Fibroblast of peridontal ligament (primary cell): ENCODE results near the gene WDR27.
A peak's percentile ranks its signal among the peaks of the same experiment; 100 is the strongest.
"Not testable (repeated sequence)": the region's sequence is repeated elsewhere in the genome, so short reads cannot be mapped to it uniquely, and the experiment has no call there.

Experiments
- DNase-seq: peaks from one replicate; pipeline ENCODE4 v3.0.0-alpha.2; 2010; ENCODE audit errors: extremely low read depth

The WDR27 gene

DNA sequence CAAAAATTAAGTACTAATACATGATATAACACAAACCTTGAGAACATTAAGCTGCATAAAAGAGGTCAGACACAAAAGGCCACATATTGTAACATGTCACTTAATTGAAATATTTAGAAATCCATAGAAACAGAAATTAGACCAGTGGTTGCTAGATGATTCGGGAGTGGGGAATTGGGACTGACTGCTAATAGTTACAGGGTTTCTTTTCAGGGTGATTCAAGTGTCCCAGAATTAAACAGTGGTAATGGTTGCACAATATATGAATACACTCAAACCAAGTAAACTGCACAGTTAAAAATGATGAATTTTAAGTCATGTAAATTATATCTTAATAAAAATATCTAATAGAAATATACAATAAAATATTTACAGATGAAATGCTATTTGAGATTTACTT lies 174.5 kb downstream of the WDR27 start:
- peak; percentile 64 for DNase-seq

DNA sequence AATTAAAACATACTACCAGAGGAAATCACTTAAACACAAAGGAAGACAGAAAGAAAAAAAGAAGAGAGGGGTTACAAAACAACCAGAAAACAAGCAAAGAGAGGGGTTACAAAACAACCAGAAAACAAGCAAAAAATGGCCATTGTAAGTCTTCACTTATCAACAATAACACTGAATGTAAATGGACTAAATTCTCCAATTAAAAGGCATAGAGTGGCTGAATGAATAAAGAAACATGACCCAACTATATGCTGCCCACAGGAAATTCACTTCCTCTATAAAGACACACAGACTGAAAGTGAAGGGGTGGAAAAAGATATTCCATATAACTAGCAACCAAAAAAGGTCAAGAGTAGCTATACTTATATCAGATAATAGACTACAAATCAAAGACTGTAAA lies 180.0 kb downstream of the WDR27 start:
- DNase-seq: no peak

DNA sequence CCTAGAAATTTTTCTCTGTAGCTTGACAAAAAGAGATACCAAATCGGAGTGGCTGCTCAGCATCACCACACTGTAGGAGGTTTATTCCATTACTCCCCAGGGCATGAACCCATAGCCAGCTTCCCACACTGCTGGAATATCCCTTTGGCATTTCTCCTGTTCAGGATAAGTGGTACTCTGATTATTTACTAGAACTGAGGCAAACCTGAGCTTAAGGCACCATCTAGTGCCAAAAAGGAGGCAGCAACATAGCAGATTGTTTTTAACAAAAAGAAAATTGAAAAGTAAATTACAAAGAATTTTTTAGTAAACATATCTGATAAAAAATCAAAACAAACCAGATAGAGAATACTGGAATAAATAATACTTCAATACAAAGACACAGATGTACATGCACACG lies 181.7 kb downstream of the WDR27 start:
- DNase-seq: peak; percentile 80

DNA sequence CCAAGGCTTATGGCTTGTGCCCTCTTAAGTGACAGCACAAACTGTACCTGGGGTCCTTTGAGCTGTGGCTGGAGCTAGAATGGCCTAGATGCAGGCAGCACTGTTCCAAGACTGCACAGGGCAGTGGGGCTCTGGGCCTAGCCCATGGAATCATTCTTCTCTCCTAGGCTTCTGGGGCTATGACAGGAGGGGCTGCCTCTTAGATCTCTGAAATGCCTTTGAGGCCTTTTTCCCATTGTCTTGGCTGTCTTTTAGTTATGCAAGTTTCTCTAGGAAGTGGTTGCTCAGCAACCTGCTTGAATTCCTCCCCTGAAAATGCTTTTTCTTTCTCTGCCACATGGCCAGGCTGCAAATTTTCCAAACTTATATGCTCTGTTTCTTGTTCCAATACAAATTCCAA lies 183.4 kb downstream of the WDR27 start:
- no peak for DNase-seq

DNA sequence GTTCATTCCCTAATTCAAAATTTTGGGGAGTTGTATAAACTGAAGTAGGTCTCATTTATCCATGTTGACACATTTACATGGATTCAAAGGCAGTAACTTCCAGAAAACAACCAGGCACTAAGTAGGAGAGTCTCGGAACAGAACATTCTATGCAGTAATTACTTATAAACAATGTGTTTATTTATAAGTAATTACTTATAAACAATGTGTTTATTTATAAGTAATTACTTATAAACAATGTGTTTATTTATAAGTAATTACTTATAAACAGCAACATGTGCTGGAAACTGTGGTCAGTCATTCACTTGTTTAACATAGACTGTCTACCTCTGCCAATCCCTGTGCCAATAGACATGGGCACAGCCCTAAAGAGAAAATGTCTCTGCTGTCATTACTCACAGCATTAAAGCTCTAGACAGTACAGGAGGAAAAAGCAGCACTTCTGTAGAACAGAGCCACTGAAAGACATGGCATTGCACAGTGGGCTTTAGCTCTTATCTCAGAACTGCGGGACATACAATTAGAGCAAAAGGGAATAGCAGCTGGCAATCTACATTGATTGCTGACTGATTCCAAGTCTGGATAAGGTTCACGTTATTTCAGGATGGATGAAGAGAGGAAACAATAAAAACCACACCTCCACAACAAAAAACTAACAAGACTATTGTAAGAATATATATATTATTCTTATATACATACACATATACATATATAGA lies 188.2 kb downstream of the WDR27 start:
- no peak for DNase-seq

DNA sequence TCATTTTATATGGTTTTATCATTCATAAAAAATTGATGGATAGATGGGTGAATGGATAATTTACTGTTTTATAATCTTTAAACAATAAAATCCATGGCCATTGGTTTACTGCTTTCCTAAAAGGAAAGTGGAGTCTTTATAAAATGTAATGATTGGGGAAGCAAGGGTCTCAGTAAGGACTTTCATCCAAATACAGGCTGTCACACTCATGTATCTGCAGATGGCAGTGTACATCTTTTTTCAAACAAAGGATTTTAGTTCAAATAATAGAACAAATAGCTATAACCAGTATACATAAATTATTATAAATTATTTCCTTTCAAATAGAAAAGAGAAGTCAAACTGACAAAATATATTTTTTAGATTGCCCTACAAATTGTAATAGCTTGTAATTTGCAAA lies 190.0 kb downstream of the WDR27 start:
- DNase-seq: not testable (repeated sequence)

DNA sequence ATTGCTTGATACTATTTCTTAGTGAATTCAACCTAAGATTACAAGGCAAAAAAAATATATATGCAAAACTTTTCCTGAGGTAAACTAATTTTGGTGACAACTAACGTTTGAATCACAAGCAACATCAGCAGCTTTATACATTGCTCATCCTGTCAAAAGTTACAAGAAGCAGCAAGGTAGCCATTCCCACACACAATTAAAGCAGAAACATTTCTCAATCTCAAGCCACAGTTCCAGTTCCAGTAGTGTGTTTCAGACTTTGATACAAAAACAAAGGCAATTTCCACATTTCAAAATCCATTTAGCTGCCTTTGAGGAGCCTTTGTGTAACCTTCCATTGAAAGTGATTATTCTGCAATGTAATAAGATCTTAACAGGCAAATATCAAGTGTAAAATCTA lies 191.0 kb downstream of the WDR27 start:
- no peak for DNase-seq

DNA sequence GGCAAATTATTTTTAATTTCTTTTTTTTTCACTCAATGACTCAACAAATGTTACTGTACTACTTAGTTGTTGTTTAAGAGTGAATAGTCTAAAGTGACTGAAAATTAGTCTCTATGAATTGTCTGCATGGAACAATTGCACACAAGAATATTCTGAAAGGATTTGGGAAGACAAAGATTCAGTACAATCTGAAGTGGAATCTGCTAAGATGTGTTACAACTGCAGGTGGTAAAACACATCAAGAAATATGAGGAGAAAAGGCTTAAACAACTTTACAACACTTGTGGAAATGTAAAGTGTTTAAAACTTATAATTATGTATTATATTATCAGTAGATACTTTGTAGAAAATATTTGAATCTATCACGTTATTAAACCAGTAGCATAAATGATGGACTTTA lies 193.4 kb downstream of the WDR27 start:
- no peak for DNase-seq

DNA sequence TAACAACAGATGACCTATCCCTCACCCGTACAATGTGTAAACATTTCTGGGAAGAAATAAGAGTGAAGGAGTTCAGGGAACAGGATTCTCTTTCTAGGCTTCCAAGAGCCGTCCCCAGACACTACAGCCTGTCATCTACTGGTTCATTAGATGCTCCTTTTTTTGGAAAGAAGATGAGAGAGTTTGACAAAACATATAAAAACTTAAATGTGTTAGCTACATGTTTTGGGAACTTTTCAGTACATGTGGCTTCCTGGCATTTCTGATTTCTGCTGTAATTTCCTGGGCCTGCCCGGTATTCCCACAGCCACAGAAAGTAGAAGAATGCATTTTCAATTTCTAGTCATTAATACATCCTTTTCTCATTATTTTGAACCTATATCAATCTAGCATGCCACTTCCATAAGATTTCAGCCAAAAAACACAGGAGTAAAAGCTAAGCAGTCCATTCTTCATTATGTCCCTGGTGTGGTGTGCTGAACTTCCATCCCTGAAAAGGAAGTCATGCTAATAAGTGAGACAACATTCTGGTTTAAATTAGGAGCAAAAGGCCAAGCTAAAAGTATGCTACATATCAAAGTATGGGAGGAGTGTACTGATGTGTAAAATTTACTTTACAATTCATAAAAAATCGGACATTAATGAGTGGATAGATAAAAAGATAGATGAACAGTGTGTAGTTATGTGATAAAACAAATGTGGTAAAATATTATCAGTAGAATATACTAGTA lies 198.2 kb downstream of the WDR27 start:
- peak; percentile 43 for DNase-seq

DNA sequence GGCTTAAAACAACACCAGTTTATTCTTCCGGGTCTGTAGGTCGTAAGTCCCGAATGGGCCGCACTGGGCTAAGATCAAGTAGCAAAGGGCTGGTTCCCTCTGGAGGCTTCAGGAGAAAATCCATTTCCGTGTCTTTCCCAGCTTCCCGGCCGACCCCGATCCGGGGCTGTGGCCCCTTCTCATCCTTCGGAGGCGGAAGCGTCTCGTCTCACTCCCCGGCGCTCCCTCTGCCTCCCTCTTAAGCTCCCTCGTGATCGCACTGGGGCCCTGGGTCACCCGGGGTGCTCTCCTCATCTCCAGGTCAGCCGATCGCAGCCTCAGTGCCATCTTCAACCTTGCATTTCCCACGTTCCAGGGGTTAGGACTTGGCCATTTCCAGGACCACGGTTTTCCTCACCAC lies 199.4 kb downstream of the WDR27 start:
- no peak for DNase-seq

DNA sequence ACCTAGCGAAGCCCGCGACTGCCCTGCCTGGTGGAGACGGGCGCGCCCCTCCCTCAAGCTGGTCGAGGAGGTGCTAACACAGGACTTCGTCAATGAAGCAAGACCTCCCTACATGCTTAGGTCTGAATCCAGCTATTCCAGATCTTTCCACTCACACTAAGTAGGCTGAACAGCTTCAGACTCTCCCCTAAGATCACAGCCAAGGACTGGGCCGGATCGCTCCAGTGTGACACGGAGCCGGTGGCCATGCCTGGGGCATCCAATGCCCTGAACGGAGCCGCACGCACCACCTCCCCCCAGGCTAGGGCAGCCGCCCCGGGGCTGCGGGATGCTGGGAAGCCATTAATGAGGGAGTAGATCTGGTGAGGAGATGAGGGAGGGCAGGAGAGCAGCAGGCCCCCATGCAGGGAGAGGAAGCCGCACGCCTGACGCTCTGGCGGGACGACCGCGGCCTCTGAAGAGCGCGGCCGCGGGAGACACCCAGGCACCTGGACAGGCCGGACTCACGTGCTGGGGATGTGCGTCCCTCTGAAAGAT lies 200.0 kb downstream of the WDR27 start:
- no peak for DNase-seq

DNA sequence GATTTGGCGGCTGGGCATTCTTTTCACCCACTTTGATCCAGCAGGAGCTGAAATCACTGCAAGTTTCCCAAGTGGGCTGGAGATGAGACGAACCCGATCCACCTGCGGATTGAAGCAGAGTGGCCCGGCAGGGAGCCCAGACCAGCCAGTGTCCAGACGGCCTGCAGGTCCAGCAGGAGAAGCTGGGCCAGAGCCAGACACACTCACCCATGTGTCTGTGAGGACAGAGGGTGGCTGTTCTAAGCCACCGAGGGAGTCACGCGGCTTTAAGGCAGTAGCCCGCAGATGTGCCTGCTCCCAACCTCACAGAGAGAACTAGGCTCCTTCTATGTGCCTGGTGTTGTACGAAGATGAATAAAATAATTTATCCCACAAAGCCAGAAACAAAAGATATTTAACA lies 200.7 kb downstream of the WDR27 start:
- no peak for DNase-seq

DNA sequence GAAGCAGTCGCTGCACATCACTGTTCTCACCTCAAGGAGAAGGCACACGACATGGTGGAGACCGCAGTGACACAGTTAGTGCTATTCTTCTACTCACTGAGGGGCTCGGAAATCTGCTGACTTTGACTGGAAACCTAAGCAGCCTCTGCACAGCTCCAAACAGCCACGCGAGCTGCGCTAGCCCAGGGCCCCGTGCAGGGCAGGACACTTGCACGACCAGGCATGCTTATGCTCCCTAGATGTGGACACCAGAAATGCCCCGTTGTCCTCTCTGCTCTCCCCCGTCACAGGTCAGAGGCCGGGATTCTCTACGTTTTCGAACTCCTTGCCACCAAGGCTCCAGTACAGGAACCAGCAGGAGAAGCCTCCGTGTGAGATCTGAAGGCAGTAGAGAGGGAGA lies 201.1 kb downstream of the WDR27 start:
- no peak for DNase-seq

DNA sequence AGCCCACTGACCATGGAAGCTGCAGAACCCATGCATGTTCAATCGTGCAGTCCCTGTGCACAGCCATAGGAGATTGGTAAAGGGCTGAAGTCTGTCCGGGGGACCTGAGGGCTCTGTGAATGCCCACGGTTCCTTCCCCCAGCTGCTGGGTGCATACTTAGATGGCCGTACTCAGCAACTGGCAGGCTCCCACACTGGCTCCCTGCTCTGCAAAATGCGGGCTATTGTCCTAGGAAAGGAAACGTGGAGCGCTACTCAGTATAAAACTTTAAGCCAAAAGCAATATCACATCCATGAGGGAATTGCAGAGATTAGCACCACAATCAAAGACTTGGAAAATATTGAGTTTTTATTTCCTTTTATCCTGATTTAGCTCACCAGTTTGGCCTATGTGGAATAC lies 202.0 kb downstream of the WDR27 start:
- no peak for DNase-seq

DNA sequence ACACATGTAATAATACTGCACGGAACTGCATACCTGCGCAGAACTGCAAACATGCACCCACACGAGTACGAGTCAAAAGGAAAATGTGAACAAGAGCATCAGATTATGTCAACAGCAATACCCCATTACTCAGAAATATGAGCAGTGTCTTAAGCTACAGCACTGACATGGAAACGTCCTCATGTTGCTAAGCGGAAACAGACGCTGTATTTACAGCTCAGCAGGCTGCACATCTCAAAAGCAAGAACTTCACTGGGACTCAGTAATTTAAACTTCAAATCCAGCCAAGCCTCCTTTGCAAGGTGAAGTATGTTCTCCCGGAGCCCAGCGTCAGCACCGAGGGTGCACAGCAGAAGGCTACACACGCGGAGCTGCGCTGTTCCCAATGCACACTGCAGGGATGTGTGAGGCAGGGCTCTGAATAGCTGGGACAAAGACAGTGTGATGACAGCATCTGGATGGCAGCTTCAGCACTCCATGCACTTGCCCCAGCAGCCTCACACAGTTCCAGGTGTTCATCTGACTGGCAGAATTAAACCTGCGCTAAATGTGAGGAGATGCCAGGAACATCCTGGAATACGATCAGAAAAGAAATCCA lies 202.8 kb downstream of the WDR27 start:
- no peak for DNase-seq

DNA sequence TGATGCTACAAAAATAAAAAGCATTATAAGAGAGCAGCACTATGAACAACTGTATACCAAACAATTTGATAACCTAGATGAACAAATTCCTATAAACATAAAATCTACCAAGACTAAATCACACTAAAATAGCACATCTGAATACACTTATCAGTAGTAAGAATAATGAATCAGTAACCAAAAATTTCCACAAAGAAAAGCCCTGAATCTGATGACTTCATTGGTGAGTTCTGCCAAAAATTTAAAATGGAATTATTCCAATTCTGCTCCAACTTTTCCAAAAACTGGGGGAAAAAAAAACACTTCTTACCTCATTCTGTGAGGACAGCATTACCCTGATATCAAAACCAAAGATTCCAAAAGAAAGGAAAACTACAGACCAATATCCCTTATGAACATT lies 206.2 kb downstream of the WDR27 start:
- peak; percentile 91 for DNase-seq

DNA sequence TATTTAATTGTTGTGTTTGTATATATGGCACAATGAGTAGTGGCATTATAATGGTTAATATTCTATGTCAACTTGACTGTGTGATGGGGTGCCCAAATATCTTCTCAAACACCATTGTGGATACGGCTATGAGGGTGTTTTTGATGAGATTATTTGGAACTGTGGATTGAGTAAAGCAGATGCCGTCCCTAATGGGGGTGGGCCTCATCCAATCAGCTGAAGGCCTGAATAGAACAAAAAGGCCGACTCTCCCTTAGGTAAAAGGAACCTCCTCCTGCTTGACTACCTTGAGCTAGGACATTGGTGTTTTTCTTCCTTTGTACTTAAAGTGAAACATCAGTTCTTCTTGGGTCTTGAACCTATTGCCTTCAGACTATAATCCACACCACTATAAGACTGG lies 207.8 kb downstream of the WDR27 start:
- no peak for DNase-seq

DNA sequence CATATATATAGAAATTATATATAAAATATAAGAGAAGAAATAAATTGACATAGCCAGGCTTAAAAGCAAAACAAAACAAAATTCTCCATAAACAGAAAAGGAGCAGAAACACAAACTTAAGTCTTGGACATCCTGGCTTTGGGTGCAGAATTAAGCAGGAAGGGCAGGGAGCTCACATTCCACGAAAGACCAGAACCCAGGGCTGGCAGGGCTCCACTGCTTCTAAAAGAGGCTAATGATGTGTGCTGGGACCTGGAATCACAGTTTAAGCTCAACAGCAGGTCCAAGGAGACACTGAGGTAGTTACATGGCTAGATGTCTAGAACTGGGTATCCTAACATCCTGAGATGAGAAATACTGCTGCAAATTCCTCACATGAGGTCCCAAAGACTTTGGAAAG lies 210.3 kb downstream of the WDR27 start:
- DNase-seq: no peak

DNA sequence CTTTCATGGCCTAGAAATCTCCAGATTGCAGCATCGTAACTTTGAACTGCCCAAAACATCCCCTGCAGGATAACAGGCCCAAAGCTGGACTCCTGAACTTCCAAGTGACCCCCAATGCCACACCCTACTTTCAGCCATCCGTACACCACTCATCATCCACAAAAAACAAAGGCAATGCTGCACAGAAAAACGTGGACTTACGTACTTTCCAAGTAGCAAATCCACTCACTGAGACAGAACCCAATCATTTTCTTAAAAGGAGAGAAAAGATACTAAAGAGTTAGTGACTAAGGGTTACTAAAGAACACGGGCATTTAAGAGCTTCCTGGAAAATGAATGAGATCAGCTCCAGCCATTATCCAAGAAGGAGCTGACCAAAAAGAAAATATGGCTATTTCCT lies 211.0 kb downstream of the WDR27 start:
- peak; percentile 72 for DNase-seq

DNA sequence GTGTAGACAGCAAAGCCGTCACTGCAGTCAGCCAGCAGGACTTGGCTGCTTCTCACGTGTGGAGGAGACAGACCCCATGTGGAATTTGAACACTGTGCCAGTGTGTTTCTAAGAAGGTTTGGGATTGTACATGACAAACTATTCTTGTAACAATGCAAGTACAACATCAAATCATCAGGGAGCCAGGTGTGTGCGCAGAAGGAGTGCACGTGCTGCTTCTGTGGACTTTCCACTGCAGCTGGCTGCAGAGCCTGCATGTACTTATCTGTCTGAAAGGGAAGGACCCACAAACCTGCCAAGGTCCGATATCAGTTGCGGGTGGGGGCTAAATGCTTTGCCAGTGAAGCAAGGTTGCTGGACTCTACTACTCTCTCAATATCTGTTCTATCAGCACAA lies 211.6 kb downstream of the WDR27 start:
- DNase-seq: peak; percentile 10

DNA sequence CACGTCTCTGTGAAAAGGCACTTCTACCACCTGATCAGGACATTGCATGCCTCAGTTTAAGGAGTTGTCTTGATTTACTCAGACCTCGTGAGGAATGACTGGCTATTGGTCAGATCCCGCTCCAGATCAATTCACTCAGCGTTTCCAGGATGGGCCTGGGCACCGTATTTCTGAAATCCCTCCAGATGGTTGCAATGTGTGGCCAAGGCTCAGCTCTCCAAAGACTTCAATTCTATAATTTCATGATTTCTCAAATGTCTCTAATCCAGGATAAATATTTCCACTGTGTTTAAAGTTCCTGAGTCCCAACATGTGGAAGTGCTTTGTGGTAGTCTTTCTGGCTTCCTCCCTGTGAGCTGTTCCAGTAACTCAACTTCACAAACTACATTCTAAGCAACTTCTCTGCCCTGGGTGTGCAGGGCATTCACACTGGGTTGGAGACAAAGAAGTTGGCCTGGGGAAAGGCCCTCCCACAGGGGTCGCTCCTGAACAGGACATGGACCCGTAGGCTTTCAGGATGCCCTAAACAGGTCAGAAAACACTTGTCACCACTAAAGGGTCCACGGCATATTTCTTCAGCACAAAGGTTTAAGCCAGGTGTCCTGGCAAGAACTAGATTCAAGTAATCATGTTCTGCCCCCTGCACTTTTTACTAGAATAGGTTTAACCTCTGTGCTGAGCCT lies 212.1 kb downstream of the WDR27 start:
- DNase-seq: peak; percentile 95
